Esophagus muscularis mucosa (tissue), 3 donors: ENCODE measurements around the gene ZNF366.

ENCODE experiments used
- CTCF ChIP-seq, 3 experiments: fragments of 200-600 bp in 2 of 3; fragments of 450-650 bp in 1 of 3; sonication (generic) in 2 of 3; IDR thresholded peaks; one replicate each; pipeline ENCODE4 v1.5.1; 2017 to 2019; ENCODE audit warnings: antibody characterized with exemption in 3 of 3, mild to moderate bottlenecking in 2 of 3, moderate library complexity in 1 of 3
- EP300 ChIP-seq: sonication (generic); formaldehyde crosslinking; IDR thresholded peaks from one replicate; pipeline ENCODE4 v1.6.1; 2017; ENCODE audit warnings: antibody characterized with exemption

GRCh38 chr5:72543365-72543764, 36.2 kb upstream of the ZNF366 start:
- TF ChIP-seq CTCF (IDR thresholded peaks at IDR 0.05), result no peak
- no peak for TF ChIP-seq EP300
